IPS DF 6.9 (cell line): ENCODE measurements around the gene TSPAN7.

Experiments used
- DNase-seq: peaks from one replicate; pipeline ENCODE4 v3.0.0-alpha.2; 2013; ENCODE audit warnings: low read depth, low spot score
- H3K27ac ChIP-seq: one replicate; pipeline ENCODE4 v1.5.1; 2013; ENCODE audit warnings: low read length, control low read depth
- H3K27me3 ChIP-seq: 2 replicates; pipeline ENCODE4 v1.6.1; 2013; ENCODE audit warnings: mild to moderate bottlenecking, low read length; ENCODE audit not compliant: control insufficient read depth, insufficient read depth
- H3K36me3 ChIP-seq: 2 replicates; pipeline ENCODE4 v1.6.1; 2013; ENCODE audit warnings: low read length; ENCODE audit not compliant: control insufficient read depth, insufficient read depth
- H3K4me1 ChIP-seq: 2 replicates; pipeline ENCODE4 v1.6.1; 2013; ENCODE audit warnings: low read length; ENCODE audit not compliant: control insufficient read depth, insufficient read depth
- H3K4me3 ChIP-seq: 2 replicates; pipeline ENCODE4 v1.5.1; 2013; ENCODE audit warnings: mild to moderate bottlenecking, low read length
- H3K9me3 ChIP-seq: 2 replicates; pipeline ENCODE4 v1.6.1; 2013; ENCODE audit warnings: low read length, inconsistent platforms; ENCODE audit not compliant: control insufficient read depth, insufficient read depth
- WGBS: extraction: QIAGEN DNeasy Blood & Tissue Kit; methylation state at CpG from one replicate; pipeline ENCODE4 v1.1.7; 2013; ENCODE audit warnings: mixed read lengths, missing lambda C conversion rate; ENCODE audit not compliant: insufficient read length, insufficient coverage; 5-methylcytosine and 5-hydroxymethylcytosine counted together

TSPAN7 gene

DNA sequence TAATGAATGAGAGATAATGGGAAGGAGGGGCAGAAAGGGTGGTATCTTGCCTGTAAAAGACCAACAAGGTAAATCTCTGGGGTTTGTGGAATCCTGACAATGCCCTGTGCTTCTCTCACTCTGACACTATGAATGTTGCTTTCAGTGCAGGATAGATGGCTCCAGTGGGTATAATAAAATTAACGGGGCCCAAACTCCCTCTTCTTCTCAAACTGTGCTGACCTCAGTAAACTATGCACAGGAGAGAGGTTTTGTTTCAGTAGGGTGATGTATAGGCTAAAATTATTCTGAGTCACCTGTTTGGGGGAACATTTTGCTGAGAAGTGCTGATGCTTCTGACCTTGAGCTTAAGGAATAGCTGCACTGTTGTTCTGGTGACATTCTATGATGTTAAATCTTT, 82.6 kb downstream of the TSPAN7 start:
- Histone ChIP-seq H3K27me3 (no peaks in the 10 kb centered on the region), H3K36me3 (no peaks in the 10 kb centered on the region), H3K4me1 (no peaks in the 10 kb centered on the region), H3K27ac (no peak overlapping the region), H3K4me3 (no peak overlapping the region), H3K9me3 (no peaks in the 10 kb centered on the region)
- no peak for DNase-seq
- no CpG with 5 or more reads among the region's 1 CpG for WGBS

DNA sequence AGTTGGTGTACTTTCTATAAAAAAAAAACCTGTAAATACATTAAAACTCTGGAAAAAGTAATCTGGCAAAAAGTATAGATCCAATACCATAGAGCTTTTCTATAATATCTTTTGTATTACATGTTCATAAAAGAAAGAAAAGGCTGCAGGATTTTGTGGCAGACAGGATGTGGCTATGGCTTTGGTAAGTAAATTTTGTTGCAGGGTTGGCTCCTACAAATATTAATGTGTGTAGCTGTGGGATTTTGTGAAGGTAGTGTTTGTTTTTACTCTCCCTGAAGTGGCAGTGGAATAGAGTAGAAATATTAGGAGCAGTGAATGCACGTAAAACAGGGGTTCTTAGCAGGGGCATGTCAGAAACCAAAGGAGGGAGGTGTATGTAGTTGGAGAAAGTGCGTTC, 84.8 kb downstream of the TSPAN7 start:
- H3K4me1 ChIP-seq, result no peaks in the 10 kb centered on the region
- no peak for DNase-seq
- H3K9me3 ChIP-seq, result no peaks in the 10 kb centered on the region
- no CpG with 5 or more reads among the region's 2 CpGs for WGBS
- H3K4me3 ChIP-seq, result no peak overlapping the region
- H3K27ac ChIP-seq, result no peak overlapping the region
- H3K36me3 ChIP-seq, result no peaks in the 10 kb centered on the region
- no peaks in the 10 kb centered on the region for H3K27me3 ChIP-seq

DNA sequence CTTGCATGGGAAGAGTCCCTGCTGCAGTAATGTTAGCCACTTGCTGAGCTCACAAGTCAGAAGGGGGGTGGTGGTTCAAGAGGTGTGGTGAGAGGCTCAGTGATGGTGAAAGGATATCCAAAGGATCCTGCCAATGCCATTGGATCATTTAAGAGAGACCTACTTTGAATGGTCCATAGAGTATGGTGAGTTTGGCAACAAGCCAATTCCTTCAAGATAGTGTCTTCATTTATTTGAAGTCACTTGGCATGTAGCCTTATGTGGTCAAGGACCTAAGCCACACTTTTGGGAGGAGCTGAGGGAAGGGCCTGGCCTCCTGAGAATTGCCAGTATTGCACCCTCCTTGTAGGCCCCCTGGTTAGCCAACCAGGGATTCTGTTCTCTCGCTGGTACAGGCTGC, 87.9 kb downstream of the TSPAN7 start:
- Histone ChIP-seq H3K4me1 (no peaks in the 10 kb centered on the region), H3K36me3 (no peaks in the 10 kb centered on the region), H3K27ac (no peak overlapping the region), H3K27me3 (no peaks in the 10 kb centered on the region), H3K9me3 (no peaks in the 10 kb centered on the region), H3K4me3 (no peak overlapping the region)
- DNase-seq, result no peak
- WGBS, result no CpG with 5 or more reads among the region's 1 CpG

DNA sequence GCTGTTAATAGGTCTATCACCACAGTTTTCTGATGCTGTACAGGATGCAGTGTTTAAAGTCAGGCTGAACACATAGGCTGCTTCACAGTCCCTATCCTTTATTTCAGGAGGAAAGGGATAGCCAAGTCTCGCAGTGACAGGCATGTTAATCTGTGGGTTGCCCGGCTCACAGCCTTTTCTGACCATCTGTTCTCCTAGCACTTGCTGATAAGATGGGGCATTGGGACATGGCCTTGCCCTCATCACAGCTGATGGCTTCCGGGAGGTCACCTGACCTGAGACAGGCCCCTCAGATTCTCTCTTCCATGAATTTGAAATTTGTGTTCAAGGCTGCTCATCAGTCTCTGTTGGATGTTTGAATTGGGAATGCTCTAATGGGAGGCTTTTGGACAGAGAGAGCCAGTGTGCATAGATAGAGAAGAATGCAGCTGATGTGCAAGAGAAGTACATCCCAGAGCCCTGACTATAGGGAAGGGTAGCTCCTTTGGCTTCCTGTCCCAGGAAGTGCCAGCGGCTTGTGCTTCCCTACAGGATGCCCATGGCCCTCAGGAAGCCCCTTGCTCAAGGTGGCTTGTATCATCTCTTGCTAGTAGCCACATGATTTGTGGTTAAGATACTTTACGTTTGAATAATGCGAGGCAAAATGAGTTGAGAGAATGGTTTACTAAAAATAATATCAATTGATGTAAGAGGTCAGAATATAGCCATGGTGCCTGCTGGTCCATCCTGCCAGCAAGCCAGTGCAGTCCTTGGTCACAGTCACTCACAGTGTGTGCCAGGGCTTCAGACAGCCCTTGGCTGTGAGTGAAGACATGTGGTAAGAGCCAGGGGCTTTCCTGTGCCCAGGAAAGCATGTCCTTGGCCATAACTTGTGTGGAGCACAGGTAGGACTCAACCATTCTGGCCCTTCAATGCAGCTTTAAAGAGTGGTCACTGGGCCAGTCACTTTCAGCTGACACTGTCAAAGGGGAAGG, 88.6 kb downstream of the TSPAN7 start:
- H3K36me3 ChIP-seq, result no peaks in the 10 kb centered on the region
- no peaks in the 10 kb centered on the region for H3K9me3 ChIP-seq
- H3K4me3 ChIP-seq, result no peak overlapping the region
- H3K4me1 ChIP-seq, result no peaks in the 10 kb centered on the region
- H3K27me3 ChIP-seq, result no peaks in the 10 kb centered on the region
- H3K27ac ChIP-seq, result no peak overlapping the region
- no peak for DNase-seq
- no CpG with 5 or more reads among the region's 6 CpGs for WGBS

DNA sequence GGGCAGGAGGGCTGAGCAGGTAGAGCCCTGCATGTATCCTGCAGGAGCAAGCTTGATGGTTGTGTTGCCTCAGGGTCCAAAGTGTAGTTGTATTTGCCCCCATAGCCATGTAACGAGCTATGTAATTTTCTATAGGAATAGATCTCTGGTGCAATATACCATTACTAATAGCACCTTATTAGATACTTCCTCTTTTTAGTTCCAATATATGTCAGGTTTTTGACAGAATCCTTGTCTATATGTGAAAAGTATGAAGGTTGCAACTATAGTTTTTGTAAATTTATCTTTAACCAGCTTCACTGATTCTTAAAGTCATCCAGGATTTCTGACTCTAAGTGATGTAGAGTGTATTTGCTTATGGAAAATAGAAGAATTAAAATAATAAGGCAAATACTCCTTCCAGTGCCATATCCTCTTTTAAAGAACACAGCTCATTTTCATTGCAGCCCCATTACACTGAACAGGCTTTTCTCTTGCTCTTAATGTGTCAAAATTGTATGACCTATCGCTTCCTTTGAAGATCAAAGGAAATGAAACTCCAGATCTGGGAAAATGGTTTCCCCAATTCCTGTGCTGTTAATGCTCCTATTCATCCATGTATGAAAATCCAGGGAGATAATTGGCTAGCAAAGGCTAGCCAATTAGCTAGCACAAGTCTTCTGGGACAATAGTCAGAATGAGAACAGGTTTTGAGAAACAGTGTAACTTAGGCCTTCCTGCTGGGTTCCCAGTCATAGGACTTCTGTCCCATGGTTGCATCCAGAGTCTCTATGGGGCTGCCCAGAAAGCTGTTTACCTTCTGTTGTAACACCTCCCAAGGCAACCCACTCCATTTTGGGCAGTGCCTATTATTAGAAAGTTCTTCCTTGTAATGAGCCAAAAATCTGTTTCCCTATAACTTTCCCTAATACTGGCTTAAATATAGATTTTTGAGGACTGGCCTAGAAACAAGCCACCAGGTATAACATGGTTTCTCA, 90.6 kb downstream of the TSPAN7 start:
- no peak overlapping the region for H3K4me3 ChIP-seq
- H3K36me3 ChIP-seq, result no peaks in the 10 kb centered on the region
- no peaks in the 10 kb centered on the region for H3K27me3 ChIP-seq
- no peaks in the 10 kb centered on the region for H3K4me1 ChIP-seq
- WGBS, result no CpG with 5 or more reads among the region's 2 CpGs
- no peak for DNase-seq
- H3K27ac ChIP-seq, result no peak overlapping the region
- H3K9me3 ChIP-seq, result no peaks in the 10 kb centered on the region

DNA sequence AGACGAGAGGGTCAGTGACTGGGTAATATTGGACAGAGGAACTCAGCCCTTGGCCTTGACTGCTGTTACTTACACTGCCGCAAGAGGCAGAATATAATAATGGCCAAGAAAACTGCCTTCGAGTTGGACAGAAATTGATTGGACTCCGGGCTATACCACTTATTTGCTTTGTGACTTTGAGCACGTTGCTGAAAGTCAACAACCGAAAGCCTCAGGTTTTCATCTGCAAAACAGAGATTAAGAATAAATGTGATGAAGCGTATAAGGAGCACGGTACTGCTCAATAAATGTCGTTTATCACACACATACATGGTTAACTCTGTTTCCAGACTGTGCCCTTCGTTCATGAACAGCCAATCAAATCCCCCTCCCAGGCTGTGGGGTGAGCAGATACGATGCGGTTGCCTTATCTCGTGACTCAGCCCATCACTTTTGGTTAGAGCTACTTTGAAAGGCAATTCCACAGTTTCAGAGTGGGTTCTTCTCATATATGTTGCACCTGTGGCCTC, 91.6 kb downstream of the TSPAN7 start:
- no peaks in the 10 kb centered on the region for H3K9me3 ChIP-seq
- no peaks in the 10 kb centered on the region for H3K36me3 ChIP-seq
- no peaks in the 10 kb centered on the region for H3K27me3 ChIP-seq
- H3K27ac ChIP-seq, result no peak overlapping the region
- no peak overlapping the region for H3K4me3 ChIP-seq
- WGBS, result no CpG with 5 or more reads among the region's 13 CpGs
- H3K4me1 ChIP-seq, result no peaks in the 10 kb centered on the region
- DNase-seq, result no peak

DNA sequence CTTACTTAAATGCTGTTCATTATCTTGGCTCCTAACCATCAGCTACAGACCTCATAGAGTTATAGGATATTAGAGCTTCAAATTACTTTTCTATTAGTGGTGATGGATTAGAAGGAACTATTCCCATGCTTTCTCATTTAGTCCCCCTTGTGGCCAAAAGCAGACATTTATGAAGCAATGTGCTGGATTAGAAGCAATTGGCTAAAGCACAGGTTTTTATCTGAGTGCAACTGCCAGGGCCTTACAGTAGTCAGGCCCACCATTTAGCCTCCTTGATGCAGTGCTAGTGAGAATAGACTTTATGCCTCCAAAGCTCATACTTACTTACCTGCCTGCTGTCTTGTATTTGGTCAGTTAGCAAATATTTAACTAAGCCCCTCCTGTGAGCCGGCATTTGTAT, 93.0 kb downstream of the TSPAN7 start:
- Histone ChIP-seq H3K36me3 (no peaks in the 10 kb centered on the region), H3K27me3 (no peaks in the 10 kb centered on the region), H3K9me3 (no peaks in the 10 kb centered on the region), H3K4me1 (no peaks in the 10 kb centered on the region), H3K4me3 (no peak overlapping the region), H3K27ac (no peak overlapping the region)
- DNase-seq, result no peak
- no CpG with 5 or more reads among the region's 1 CpG for WGBS

DNA sequence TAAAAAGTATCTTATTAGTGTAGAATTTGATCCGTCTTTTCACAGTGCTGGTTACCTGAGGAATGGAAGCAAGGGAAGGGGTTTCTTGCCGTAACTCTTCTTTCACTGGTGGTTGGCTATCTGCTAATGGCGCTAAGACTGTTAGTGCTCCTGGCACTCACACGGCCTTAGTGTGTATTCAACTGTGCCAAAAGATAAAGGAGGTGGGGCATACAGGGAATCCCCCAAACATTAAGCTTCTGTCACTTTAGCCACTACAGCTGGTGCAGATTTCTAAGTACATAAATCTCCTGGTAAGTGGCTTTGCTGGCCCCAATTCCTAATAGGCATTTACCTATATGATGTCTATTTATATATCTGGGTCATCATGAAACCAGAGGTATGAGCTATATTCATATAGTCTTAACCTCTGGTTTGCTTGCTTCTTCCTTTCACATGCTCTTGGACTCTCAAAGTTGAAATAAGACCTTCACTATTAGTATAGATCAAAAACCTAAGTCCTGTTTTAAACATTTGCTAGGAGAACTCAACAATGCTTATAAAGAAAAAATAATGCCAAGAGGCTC, 95.1 kb downstream of the TSPAN7 start:
- no peaks in the 10 kb centered on the region for H3K4me1 ChIP-seq
- H3K27ac ChIP-seq, result no peak overlapping the region
- WGBS, result no CpG with 5 or more reads among the region's 4 CpGs
- H3K4me3 ChIP-seq, result no peak overlapping the region
- no peaks in the 10 kb centered on the region for H3K36me3 ChIP-seq
- H3K9me3 ChIP-seq, result no peaks in the 10 kb centered on the region
- H3K27me3 ChIP-seq, result no peaks in the 10 kb centered on the region
- DNase-seq, result no peak

DNA sequence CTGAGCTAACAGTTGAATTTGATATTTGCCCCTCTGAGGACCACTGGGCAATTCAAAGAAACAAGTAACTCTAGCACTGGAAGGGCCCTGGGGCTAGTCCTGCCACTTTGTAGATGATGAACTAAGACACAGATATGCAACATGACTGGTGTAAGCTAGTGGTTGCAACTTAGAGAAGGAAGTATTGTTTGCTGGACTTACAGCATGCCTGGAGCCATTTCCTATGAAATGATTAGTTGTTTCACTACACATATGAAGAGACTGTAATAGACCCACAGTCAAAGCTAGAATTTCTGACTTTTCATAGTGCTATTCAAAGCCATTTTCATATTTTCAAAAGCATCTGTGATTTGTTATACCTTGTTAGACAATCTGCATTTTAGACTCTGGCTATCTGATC, 96.2 kb downstream of the TSPAN7 start:
- no peak for DNase-seq
- no peak overlapping the region for H3K27ac ChIP-seq
- no peak overlapping the region for H3K4me3 ChIP-seq
- H3K36me3 ChIP-seq, result no peaks in the 10 kb centered on the region
- H3K9me3 ChIP-seq, result no peaks in the 10 kb centered on the region
- H3K4me1 ChIP-seq, result no peaks in the 10 kb centered on the region
- H3K27me3 ChIP-seq, result no peaks in the 10 kb centered on the region

DNA sequence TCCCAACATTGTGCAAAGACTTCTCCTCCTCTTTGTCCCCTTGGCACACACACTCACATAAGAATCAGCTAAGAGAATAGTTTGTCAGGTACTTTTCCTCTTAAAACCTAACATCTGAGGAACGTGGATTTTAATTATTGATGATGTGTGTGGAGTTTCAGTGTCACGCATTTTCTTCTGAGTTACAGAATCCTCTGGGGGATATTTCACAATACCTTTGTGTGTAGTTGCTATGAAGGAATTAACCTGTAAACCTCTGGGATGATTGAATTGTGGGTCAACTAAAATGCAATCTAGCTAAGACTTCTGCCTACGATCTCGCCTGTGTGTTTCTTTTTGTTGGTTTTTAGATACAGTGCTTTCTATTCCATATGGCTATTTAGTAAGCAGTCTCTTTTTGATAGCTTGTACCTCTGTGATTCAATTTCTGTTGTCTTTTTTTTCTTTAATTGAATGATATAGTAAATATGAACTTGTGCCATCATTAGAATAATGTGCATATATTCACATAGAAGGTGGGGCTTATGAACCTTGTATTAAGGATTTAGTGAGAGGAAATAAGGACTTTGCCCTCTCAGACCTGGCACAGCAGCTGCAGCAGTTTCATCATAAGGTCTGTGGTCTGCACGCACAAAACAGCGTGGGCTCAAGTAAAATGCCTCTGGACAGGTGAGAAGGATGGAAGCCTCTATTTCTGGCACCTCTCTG, 99.2 kb downstream of the TSPAN7 start:
- H3K36me3 ChIP-seq, result no peaks in the 10 kb centered on the region
- no peaks in the 10 kb centered on the region for H3K9me3 ChIP-seq
- H3K4me3 ChIP-seq, result no peak overlapping the region
- WGBS, result no CpG with 5 or more reads among the region's 6 CpGs
- no peak overlapping the region for H3K27ac ChIP-seq
- no peaks in the 10 kb centered on the region for H3K4me1 ChIP-seq
- DNase-seq, result no peak
- no peaks in the 10 kb centered on the region for H3K27me3 ChIP-seq
